Fibroblast of lung (primary cell): ENCODE results near the gene ZDHHC13. TPM values are rescaled to one million over a fixed set of nuclear protein-coding genes. Genes with fewer than 3 reads are reported as not detected.

Experiments
- DNase-seq, 2 donors: peaks; one replicate each; pipeline versions ENCODE4 v3.0.0 to v3.0.0-alpha.2; 2010; ENCODE audit warnings: low read depth in 2 of 2
- H2AFZ ChIP-seq: 2 replicates; pipeline ENCODE4 v1.5.1; 2012; ENCODE audit warnings: low read length, control low read depth, inconsistent platforms
- H3K27ac ChIP-seq: 2 replicates; pipeline ENCODE4 v1.5.1; 2011; ENCODE audit warnings: low read length, control low read depth; ENCODE audit not compliant: insufficient read depth
- H3K27me3 ChIP-seq: 2 replicates; pipeline ENCODE4 v1.5.1; 2011; ENCODE audit warnings: mild to moderate bottlenecking, low read length; ENCODE audit not compliant: control insufficient read depth, insufficient read depth
- H3K36me3 ChIP-seq: 2 replicates; pipeline ENCODE4 v1.5.1; 2011; ENCODE audit warnings: low read length; ENCODE audit not compliant: control insufficient read depth, insufficient read depth
- H3K4me1 ChIP-seq: 2 replicates; pipeline ENCODE4 v1.5.1; 2011; ENCODE audit warnings: low read length; ENCODE audit not compliant: control insufficient read depth, insufficient read depth; ENCODE audit errors: extremely low read depth
- H3K4me2 ChIP-seq: 2 replicates; pipeline ENCODE4 v1.5.1; 2011; ENCODE audit warnings: low read length, control low read depth; ENCODE audit not compliant: insufficient read depth; ENCODE audit errors: extremely low read depth
- H3K4me3 ChIP-seq, 4 experiments: fragments of 200-600 bp in 1 of 4; sonication (generic) in 1 of 4; replicated peaks in 1 of 4; 2 replicates each; pipeline ENCODE4 v1.5.1; 2011 to 2016; ENCODE audit warnings: low read length in 4 of 4, low read depth in 3 of 4, mild to moderate bottlenecking in 3 of 4, control low read depth in 2 of 4, inconsistent platforms in 1 of 4, mixed read lengths in 1 of 4; ENCODE audit not compliant: insufficient read depth in 1 of 4; ENCODE audit errors: control extremely low read depth in 1 of 4
- H3K79me2 ChIP-seq: 2 replicates; pipeline ENCODE4 v1.5.1; 2012; ENCODE audit warnings: mild to moderate bottlenecking, low read length, inconsistent platforms; ENCODE audit not compliant: control insufficient read depth, insufficient read depth
- H3K9ac ChIP-seq: 2 replicates; pipeline ENCODE4 v1.5.1; 2011; ENCODE audit warnings: mild to moderate bottlenecking, low read length, control low read depth; ENCODE audit not compliant: insufficient read depth
- H3K9me3 ChIP-seq: 2 replicates; pipeline ENCODE4 v1.5.1; 2012; ENCODE audit warnings: low read depth, low read length; ENCODE audit not compliant: control insufficient read depth, insufficient read depth
- H4K20me1 ChIP-seq: 2 replicates; pipeline ENCODE4 v1.5.1; 2011; ENCODE audit warnings: low read length; ENCODE audit not compliant: control insufficient read depth, insufficient read depth; ENCODE audit errors: extremely low read depth
- EZH2 ChIP-seq: IDR thresholded peaks from 2 replicates; pipeline ENCODE4 v1.5.1; 2012; ENCODE audit warnings: low read length, control low read depth, mild to moderate bottlenecking; ENCODE audit errors: missing control alignments
- polyA minus RNA-seq: library from RNA; depleted of rRNA, polyadenylated mRNA; stranded (reverse); fragments of >200 nt; gene quantifications from 2 replicates; pipeline ENCODE4 v1.2.3, GENCODE V29; 2011; ENCODE audit warnings: low replicate concordance
- polyA plus RNA-seq, 2 donors: library from polyadenylated mRNA; depleted of rRNA in 1 of 2; stranded (reverse) in 1 of 2; unstranded in 1 of 2; fragments of >200 nt; gene quantifications; 2 replicates each; pipeline ENCODE4 v1.2.1, GENCODE V29; 2011 to 2012; ENCODE audit warnings: missing spikeins in 1 of 2
- total RNA-seq: library from RNA; depleted of rRNA; stranded (reverse); fragments of >200 nt; gene quantifications from 2 replicates; pipeline ENCODE4 v1.2.1, GENCODE V29; 2014
- TF ChIP-seq, protein P1 (sequence below), 2 donors: IDR thresholded peaks in 1 of 2; conservative IDR thresholded peaks in 1 of 2; 1 replicate in 1 of 2; 2 replicates in 1 of 2; pipeline ENCODE4 v1.5.1; 2011 to 2012; ENCODE audit warnings: low read length in 2 of 2, control low read depth in 1 of 2, inconsistent platforms in 1 of 2, low read depth in 1 of 2, mild to moderate bottlenecking in 1 of 2

The ZDHHC13 gene, protein sequence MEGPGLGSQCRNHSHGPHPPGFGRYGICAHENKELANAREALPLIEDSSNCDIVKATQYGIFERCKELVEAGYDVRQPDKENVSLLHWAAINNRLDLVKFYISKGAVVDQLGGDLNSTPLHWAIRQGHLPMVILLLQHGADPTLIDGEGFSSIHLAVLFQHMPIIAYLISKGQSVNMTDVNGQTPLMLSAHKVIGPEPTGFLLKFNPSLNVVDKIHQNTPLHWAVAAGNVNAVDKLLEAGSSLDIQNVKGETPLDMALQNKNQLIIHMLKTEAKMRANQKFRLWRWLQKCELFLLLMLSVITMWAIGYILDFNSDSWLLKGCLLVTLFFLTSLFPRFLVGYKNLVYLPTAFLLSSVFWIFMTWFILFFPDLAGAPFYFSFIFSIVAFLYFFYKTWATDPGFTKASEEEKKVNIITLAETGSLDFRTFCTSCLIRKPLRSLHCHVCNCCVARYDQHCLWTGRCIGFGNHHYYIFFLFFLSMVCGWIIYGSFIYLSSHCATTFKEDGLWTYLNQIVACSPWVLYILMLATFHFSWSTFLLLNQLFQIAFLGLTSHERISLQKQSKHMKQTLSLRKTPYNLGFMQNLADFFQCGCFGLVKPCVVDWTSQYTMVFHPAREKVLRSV
- total RNA-seq (10.0 and 11.1 TPM in 2 replicates), polyA plus RNA-seq (11.0 and 16.1 TPM in 2 replicates), polyA minus RNA-seq (1.1 and 1.9 TPM in 2 replicates)
- polyA plus RNA-seq (2012) = 6.1 and 6.6 TPM in 2 replicates

DNA sequence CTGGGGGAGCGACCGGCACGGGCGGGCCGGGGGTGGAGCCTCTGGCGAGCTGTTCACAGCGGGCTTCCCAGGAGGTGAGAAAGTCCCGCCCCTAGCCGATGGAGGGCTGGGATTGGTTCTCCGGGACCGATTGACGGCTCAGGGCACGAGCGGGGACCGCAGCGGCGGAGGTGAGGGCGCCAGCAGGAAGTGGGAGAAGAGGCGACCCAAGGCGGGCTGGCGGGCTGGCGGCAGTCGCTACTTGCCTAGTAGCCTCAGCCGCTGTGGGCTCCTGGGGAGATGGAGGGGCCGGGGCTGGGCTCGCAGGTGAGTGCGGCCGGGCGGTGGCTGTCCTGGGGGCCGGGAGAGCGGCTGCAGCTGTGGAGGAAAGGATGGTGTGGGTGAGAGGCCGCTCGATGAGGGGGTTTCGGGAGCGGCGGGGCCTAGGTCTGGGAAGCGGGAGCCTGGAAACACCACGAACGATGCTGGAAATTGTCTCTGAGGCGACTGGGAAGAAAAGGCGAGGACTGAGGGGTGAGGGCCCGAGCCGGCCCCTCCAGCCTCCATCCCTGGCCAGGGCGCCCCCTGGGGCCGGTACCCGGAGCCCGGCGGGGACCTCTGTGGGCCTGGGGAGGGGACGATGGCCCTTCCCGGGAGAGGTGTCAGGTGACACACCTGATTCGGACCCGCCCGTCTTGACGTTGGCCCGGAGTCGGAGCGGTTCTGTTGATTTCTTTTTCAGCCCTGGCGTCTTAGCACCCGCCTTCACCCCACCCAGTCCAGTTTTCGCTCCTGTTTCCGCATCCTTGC is at the start of gene ZDHHC13:
Gene ZDHHC13, plus strand, starts transcription at position 198 of the 789 bp plus-strand sequence. Its CDS starts 82 bp downstream, at position 280.
- peak within 1 kb of the TSS; percentile 47 to 97 (median 90) for H3K4me3 ChIP-seq

DNA sequence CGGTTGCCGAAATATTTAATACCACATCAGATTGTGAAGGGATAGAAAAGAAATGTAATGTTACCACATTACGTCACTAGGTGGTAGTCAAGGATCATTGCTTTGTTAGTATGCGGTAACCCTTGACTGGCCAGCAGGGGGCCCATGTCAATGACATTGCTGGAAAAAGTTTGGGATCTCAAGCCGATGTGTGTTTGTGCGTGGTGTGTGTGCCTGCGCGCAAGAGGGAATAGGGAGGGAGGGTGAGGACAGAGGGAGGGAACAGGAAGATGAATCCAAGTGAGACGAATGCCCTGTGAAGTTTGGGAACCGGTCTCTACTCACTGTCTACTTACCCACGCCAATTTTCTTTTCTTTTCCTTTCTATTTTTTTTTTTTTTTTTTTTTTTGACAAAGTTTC is 45.7 kb upstream of the ZDHHC13 start:
- H4K20me1 ChIP-seq = no peaks in the 10 kb centered on the region
- no peaks in the 10 kb centered on the region for H3K79me2 ChIP-seq
- no peak overlapping the region for H3K27ac ChIP-seq
- TF ChIP-seq, protein P1, sequence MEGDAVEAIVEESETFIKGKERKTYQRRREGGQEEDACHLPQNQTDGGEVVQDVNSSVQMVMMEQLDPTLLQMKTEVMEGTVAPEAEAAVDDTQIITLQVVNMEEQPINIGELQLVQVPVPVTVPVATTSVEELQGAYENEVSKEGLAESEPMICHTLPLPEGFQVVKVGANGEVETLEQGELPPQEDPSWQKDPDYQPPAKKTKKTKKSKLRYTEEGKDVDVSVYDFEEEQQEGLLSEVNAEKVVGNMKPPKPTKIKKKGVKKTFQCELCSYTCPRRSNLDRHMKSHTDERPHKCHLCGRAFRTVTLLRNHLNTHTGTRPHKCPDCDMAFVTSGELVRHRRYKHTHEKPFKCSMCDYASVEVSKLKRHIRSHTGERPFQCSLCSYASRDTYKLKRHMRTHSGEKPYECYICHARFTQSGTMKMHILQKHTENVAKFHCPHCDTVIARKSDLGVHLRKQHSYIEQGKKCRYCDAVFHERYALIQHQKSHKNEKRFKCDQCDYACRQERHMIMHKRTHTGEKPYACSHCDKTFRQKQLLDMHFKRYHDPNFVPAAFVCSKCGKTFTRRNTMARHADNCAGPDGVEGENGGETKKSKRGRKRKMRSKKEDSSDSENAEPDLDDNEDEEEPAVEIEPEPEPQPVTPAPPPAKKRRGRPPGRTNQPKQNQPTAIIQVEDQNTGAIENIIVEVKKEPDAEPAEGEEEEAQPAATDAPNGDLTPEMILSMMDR (conservative IDR thresholded peaks at IDR 0.05 in 1 of 2, IDR thresholded peaks at IDR 0.05 in 1 of 2; ENCODE audit: low read depth in 1 of 2, low read length in 2 of 2) = peak; percentile 95 to 96
- no peak for TF ChIP-seq EZH2
- H3K4me1 ChIP-seq = no peaks in the 10 kb centered on the region
- no peaks in the 10 kb centered on the region for H3K36me3 ChIP-seq
- peak; percentile 83 to 87 for DNase-seq
- no peaks in the 10 kb centered on the region for H3K27me3 ChIP-seq
- peak overlapping the region; percentile 17 for H2AFZ ChIP-seq
- no peak overlapping the region for H3K9ac ChIP-seq
- no peaks in the 10 kb centered on the region for H3K9me3 ChIP-seq
- H3K4me3 ChIP-seq = peak overlapping the region in 2 of 4 experiments; percentile 37 to 53
- H3K4me2 ChIP-seq = no peak overlapping the region

More for the DNA sequence above, at the start of gene ZDHHC13:
- no peaks in the 10 kb centered on the region for H3K36me3 ChIP-seq
- H3K79me2 ChIP-seq = no peaks in the 10 kb centered on the region
- H3K9ac ChIP-seq = peak within 1 kb of the TSS; percentile 73
- TF ChIP-seq, protein P1 (conservative IDR thresholded peaks at IDR 0.05 in 1 of 2, IDR thresholded peaks at IDR 0.05 in 1 of 2; ENCODE audit: low read depth in 1 of 2, low read length in 2 of 2) = peak; percentile 38 to 40
- no peak for TF ChIP-seq EZH2
- peak within 1 kb of the TSS; percentile 73 for H3K27ac ChIP-seq
- H3K4me1 ChIP-seq = no peaks in the 10 kb centered on the region
- H3K27me3 ChIP-seq = peaks cover 8% of the 10 kb centered on the region
- no peaks in the 10 kb centered on the region for H4K20me1 ChIP-seq
- no peaks in the 10 kb centered on the region for H3K9me3 ChIP-seq
- peak; percentile 80 to 89 for DNase-seq
- H2AFZ ChIP-seq = peak within 1 kb of the TSS; percentile 84
- H3K4me2 ChIP-seq = peak within 1 kb of the TSS; percentile 94

DNA sequence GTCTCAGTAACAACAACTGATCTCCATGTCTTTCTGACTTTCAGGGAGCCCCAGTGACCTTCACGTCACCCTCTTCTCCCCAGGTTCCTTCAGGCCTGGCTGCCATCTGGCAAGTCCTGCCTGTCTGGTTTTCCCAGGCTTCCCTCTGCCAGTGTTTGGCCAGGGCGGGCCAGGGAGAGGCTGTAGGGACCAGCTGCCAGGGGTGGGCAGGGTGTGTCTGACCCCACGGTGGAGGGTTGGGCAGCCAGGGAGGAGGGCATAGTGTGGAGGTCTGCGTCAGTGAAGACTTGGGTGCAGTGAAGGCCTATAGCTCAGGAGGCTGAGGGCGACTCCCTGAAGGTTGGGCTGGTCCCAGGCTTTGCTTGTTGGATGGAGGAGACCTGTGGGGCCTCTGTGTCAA is 44.5 kb upstream of the ZDHHC13 start:
- no peak overlapping the region for H3K4me3 ChIP-seq

More for the DNA sequence above, 44.5 kb upstream of the ZDHHC13 start:
- Histone ChIP-seq H3K79me2 (no peaks in the 10 kb centered on the region), H3K4me2 (no peak overlapping the region), H4K20me1 (no peaks in the 10 kb centered on the region), H3K36me3 (no peaks in the 10 kb centered on the region), H3K9me3 (no peaks in the 10 kb centered on the region), H3K27me3 (no peaks in the 10 kb centered on the region), H2AFZ (no peak overlapping the region), H3K9ac (no peak overlapping the region), H3K27ac (no peak overlapping the region), H3K4me1 (no peaks in the 10 kb centered on the region)
- TF ChIP-seq EZH2 = no peak
- TF ChIP-seq, protein P1 (conservative IDR thresholded peaks at IDR 0.05 in 1 of 2, IDR thresholded peaks at IDR 0.05 in 1 of 2; ENCODE audit: low read depth in 1 of 2, low read length in 2 of 2) = no peak
- no peak for DNase-seq
